ENCODE data around the gene C19orf33. TPM values are rescaled to one million over a fixed set of nuclear protein-coding genes. Genes with fewer than 3 reads are reported as not detected.

The C19orf33 gene
- total and polyA plus RNA-seq, 11 donors: 3.5 to 73.1 (median 12.2) TPM; not detected in 1

DNA sequence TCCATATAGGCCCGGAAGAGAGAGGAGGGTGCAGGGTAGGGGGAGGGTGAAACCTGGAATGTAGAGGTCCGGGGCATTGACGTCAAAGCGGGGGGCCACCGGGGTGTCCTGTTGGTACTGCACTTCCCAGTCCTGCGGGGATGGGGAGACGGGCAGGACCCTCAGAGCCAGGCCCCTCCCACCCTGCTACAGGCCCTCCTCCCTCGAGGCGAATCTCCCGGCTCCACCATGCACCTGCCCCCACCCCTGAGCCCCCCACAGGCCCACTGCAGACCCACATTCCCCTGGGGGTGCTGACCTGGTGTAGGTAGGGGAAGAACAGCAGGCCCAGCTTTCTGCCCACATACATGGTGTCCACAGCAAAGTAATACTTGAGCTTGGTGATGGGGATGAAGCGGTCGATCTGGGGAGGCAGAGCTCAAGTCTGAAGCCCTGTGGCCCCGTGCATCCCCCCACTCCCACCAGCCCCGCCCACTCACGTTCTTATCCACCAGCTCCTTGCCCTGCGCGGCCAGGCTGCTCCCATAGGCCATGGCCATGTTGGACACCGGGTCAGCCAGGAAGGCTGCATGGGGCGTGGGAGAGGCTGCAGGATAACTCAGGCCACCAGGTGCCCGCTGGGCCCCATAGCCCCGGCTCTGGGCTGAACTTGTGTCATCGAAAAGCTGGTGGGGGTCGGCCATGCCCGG is 5.0 kb downstream of the C19orf33 start:
- TF ChIP-seq, protein P1, sequence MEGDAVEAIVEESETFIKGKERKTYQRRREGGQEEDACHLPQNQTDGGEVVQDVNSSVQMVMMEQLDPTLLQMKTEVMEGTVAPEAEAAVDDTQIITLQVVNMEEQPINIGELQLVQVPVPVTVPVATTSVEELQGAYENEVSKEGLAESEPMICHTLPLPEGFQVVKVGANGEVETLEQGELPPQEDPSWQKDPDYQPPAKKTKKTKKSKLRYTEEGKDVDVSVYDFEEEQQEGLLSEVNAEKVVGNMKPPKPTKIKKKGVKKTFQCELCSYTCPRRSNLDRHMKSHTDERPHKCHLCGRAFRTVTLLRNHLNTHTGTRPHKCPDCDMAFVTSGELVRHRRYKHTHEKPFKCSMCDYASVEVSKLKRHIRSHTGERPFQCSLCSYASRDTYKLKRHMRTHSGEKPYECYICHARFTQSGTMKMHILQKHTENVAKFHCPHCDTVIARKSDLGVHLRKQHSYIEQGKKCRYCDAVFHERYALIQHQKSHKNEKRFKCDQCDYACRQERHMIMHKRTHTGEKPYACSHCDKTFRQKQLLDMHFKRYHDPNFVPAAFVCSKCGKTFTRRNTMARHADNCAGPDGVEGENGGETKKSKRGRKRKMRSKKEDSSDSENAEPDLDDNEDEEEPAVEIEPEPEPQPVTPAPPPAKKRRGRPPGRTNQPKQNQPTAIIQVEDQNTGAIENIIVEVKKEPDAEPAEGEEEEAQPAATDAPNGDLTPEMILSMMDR (IDR thresholded peaks at IDR 0.05): no peak
- no peak for TF ChIP-seq POLR2A (IDR thresholded peaks at IDR 0.05)
- Histone ChIP-seq H3K9me3 (no peaks in the 10 kb centered on the region), H3K27ac (no peak overlapping the region), H3K27me3 (no peaks in the 10 kb centered on the region), H3K36me3 (peaks cover 0 to 48% (median 29%) of the 10 kb centered on the region in 9 donors), H3K4me3 (no peak overlapping the region), H3K4me1 (peaks cover 0 to 12% (median 0%) of the 10 kb centered on the region in 12 donors)
- 91 to 94% (median 92%) methylated on average over 22 to 24 of the region's 24 CpGs for WGBS, 4 donors
- no peak for ATAC-seq
- intact Hi-C loops (cut with DNase I): no loop called here
- no peak for DNase-seq

DNA sequence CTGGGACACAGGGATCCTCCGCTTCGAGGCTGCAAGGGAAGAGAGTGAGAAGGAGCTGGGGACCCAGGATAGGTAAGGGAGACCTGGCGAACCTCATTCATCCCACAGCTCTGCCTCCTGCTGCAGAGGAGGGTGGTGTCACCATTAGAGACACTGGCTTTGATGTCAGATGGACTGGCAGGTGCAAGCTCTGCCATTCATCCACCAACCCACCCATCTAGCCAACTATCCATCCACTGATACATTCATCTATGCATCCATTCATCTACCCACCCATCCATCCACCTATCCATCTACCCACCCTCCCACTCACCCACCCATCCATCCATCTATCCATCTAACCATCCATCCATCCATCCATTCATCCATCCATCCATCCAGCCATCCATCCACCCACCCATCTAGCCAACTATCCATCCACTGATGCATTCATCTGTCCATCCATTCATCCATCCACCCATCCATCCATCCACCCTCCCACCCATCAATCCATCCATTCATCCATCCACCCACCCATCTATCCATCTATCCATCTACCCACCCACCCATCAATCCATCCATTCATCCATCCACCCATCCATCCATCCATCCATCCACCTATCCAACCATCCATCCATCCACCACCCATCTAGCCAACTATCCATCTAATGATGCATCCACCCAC is 5.7 kb downstream of the C19orf33 start:
- ATAC-seq: no peak
- peaks cover 0 to 45% (median 29%) of the 10 kb centered on the region in 9 donors for H3K36me3 ChIP-seq
- DNase-seq: no peak
- 95 to 97% (median 96%) methylated on average over 3 of the region's 3 CpGs for WGBS, 4 donors
- no peaks in the 10 kb centered on the region for H3K27me3 ChIP-seq
- H3K4me1 ChIP-seq: peaks cover 0 to 19% (median 0%) of the 10 kb centered on the region in 12 donors
- no peak overlapping the region for H3K4me3 ChIP-seq
- intact Hi-C loops (cut with DNase I): loop anchor here in 1 of 10 donors (5.0 kb wide), 1 partner anchor 32 kb away; no protein-coding TSS in a partner anchor
- no peak overlapping the region for H3K27ac ChIP-seq
- H3K9me3 ChIP-seq: no peaks in the 10 kb centered on the region
- TF ChIP-seq, protein P1 (IDR thresholded peaks at IDR 0.05): no peak
- no peak for TF ChIP-seq POLR2A (IDR thresholded peaks at IDR 0.05)

- no peak overlapping the region for H3K27ac ChIP-seq
- H3K4me3 ChIP-seq: no peak overlapping the region
- peaks cover 0 to 24% (median 4%) of the 10 kb centered on the region in 12 donors for H3K4me1 ChIP-seq
- WGBS, 4 donors: 75 to 100% (median 98%) methylated on average over 2 of the region's 2 CpGs
- TF ChIP-seq, protein P1 (IDR thresholded peaks at IDR 0.05): no peak
- no peak for TF ChIP-seq POLR2A (IDR thresholded peaks at IDR 0.05)
- ATAC-seq: no peak
- H3K27me3 ChIP-seq: no peaks in the 10 kb centered on the region
- intact Hi-C loops (cut with DNase I): loop anchor here in 1 of 10 donors (5.0 kb wide), 1 partner anchor 33 kb away; no protein-coding TSS in a partner anchor
- DNase-seq: no peak
- H3K9me3 ChIP-seq: no peaks in the 10 kb centered on the region
- peaks cover 0 to 41% (median 29%) of the 10 kb centered on the region in 9 donors for H3K36me3 ChIP-seq
These were observed 6.2 kb downstream of the C19orf33 start for GRCh38 chr19:38310279-38310670.

DNA sequence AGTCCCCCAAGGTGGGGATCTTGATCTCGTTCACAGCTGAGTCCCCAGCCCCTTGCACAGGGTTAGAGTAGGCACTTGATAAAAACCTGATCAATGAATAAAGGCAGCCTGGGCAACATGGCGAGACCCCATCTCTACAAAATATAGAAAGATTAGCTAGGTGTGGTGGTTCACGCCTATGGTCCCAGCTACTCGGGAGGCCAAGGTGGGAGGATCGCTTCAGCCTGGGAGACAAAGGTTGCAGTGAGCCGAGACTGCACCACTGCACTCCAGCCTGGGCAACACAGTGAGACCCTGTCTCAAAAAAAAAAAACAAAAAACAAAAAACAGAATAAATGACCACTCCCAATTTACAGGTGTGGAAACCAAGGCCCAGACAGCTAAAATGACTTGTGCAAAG is 6.9 kb downstream of the C19orf33 start:
- WGBS, 4 donors: 89 to 98% (median 95%) methylated on average over 6 of the region's 6 CpGs
- H3K27me3 ChIP-seq: no peaks in the 10 kb centered on the region
- H3K27ac ChIP-seq: no peak overlapping the region
- no peak for TF ChIP-seq POLR2A (IDR thresholded peaks at IDR 0.05)
- TF ChIP-seq, protein P1 (IDR thresholded peaks at IDR 0.05): no peak
- H3K4me3 ChIP-seq: no peak overlapping the region
- H3K4me1 ChIP-seq: peaks cover 0 to 27% (median 5%) of the 10 kb centered on the region in 12 donors
- DNase-seq (no peak), ATAC-seq (no peak)
- H3K36me3 ChIP-seq: peaks cover 0 to 35% (median 29%) of the 10 kb centered on the region in 9 donors
- H3K9me3 ChIP-seq: no peaks in the 10 kb centered on the region
- intact Hi-C loops (cut with DNase I): loop anchor here in 1 of 10 donors (5.0 kb wide), 1 partner anchor 34 kb away; no protein-coding TSS in a partner anchor

Data from heart left ventricle (tissue), 16 donors.